ENCODE results near the gene PTPA.
"Not testable (repeated sequence)": the region's sequence is repeated elsewhere in the genome, so short reads cannot be mapped to it uniquely, and the experiment has no call there.

The PTPA gene

GRCh38 chr9:129113645-129114304 lies 2.6 kb downstream of the PTPA start:
- TF ChIP-seq PAX5 (IDR thresholded peaks at IDR 0.05; ENCODE audit: insufficient read depth, low read length, severe bottlenecking) (no peak), TAF1 (IDR thresholded peaks at IDR 0.05; ENCODE audit: low read depth, low read length) (no peak), POU2F2 (IDR thresholded peaks at IDR 0.05; ENCODE audit: low read depth, low read length) (no peak)
- FAIRE-seq (no peak), DNase-seq (ENCODE audit: insufficient read length, low spot score) (no peak)

- DNase-seq (ENCODE audit: insufficient read length, low spot score) (no peak), FAIRE-seq (no peak)
- TF ChIP-seq SPI1 (IDR thresholded peaks at IDR 0.05; ENCODE audit: low read depth, low read length), result no peak
- no peak for TF ChIP-seq TAF1 (IDR thresholded peaks at IDR 0.05; ENCODE audit: low read depth, low read length)
- TF ChIP-seq POLR2A (IDR thresholded peaks at IDR 0.05; ENCODE audit: low read depth, low read length), result no peak
- no peak for TF ChIP-seq PAX5 (IDR thresholded peaks at IDR 0.05; ENCODE audit: insufficient read depth, low read length, severe bottlenecking)
- no peak for TF ChIP-seq POU2F2 (IDR thresholded peaks at IDR 0.05; ENCODE audit: low read depth, low read length)
- TF ChIP-seq POLR2AphosphoS5 (IDR thresholded peaks at IDR 0.05; ENCODE audit: low read depth, low read length), result no peak
Observed at GRCh38 chr9:129118799-129119198, 7.6 kb downstream of the PTPA start.

- DNase-seq (ENCODE audit: insufficient read length, low spot score) (no peak), FAIRE-seq (no peak)
- TF ChIP-seq SPI1 (IDR thresholded peaks at IDR 0.05; ENCODE audit: low read depth, low read length), result no peak
- TF ChIP-seq TAF1 (IDR thresholded peaks at IDR 0.05; ENCODE audit: low read depth, low read length), result no peak
- no peak for TF ChIP-seq POLR2AphosphoS5 (IDR thresholded peaks at IDR 0.05; ENCODE audit: low read depth, low read length)
- TF ChIP-seq POLR2A (IDR thresholded peaks at IDR 0.05; ENCODE audit: low read depth, low read length), result no peak
- no peak for TF ChIP-seq PAX5 (IDR thresholded peaks at IDR 0.05; ENCODE audit: insufficient read depth, low read length, severe bottlenecking)
- TF ChIP-seq POU2F2 (IDR thresholded peaks at IDR 0.05; ENCODE audit: low read depth, low read length), result no peak
Observed at GRCh38 chr9:129121483-129121882, 10.3 kb downstream of the PTPA start.

DNA sequence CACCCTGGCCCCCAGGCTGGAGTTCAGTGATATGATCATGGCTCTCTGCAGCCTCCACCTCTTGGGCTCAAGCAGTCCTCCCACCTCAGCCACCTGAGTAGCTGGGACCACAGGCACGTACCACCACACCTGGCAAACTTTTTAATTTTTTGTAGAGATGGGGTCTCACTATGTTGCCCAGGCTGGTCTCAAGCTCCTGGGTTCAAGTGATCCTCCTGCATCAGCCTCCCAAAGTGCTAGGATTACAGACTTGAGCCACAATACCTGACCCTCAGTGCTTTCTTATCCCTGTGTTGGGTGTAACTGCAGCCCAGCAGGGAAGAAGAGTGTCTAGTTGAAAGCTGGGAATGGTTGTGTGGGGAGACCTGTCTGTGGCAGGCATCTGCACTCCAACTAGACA lies 10.9 kb downstream of the PTPA start:
- DNase-seq (ENCODE audit: insufficient read length, low spot score) (no peak), FAIRE-seq (no peak)
- TF ChIP-seq POLR2A (IDR thresholded peaks at IDR 0.05; ENCODE audit: low read depth, low read length) (no peak), POU2F2 (IDR thresholded peaks at IDR 0.05; ENCODE audit: low read depth, low read length) (no peak)

GRCh38 chr9:129122976-129123375 lies 11.8 kb downstream of the PTPA start:
- not testable (repeated sequence) for FAIRE-seq; DNase-seq (ENCODE audit: insufficient read length, low spot score)

DNA sequence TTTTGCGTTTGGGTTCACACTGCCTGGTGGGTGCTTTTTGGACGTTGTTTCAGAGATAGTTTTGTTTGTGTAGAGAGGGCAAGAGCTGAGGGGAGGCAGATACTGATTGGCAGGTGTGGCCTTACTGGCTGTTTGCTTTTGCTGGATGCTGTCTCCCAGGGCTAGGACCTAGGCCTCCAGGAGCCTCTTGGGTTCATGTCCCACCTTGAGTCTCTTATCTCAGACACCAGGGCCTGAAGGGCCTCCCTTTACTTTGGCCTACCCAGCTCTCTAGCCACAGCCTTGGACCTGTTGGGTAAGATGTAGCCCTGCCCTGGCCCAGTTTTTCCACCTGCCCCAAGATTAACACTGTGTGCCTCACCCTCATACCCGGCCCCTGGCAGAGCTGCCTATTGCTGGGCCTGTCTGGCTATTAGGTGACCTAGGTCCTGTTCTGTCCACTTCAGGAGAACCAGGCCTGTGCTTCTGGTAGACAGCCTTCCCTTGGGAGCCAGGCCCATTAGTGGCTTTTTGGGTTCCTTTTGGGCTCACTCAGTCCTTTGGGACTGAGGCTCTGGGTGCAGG lies 13.4 kb downstream of the PTPA start:
- no peak for TF ChIP-seq POLR2A (IDR thresholded peaks at IDR 0.05; ENCODE audit: low read depth, low read length)
- TF ChIP-seq SPI1 (IDR thresholded peaks at IDR 0.05; ENCODE audit: low read depth, low read length), result no peak
- TF ChIP-seq PAX5 (IDR thresholded peaks at IDR 0.05; ENCODE audit: insufficient read depth, low read length, severe bottlenecking), result no peak
- TF ChIP-seq TAF1 (IDR thresholded peaks at IDR 0.05; ENCODE audit: low read depth, low read length), result no peak
- TF ChIP-seq POLR2AphosphoS5 (IDR thresholded peaks at IDR 0.05; ENCODE audit: low read depth, low read length), result no peak
- TF ChIP-seq POU2F2 (IDR thresholded peaks at IDR 0.05; ENCODE audit: low read depth, low read length), result no peak
- no peak for DNase-seq (ENCODE audit: insufficient read length, low spot score)
- FAIRE-seq, result no peak

DNA sequence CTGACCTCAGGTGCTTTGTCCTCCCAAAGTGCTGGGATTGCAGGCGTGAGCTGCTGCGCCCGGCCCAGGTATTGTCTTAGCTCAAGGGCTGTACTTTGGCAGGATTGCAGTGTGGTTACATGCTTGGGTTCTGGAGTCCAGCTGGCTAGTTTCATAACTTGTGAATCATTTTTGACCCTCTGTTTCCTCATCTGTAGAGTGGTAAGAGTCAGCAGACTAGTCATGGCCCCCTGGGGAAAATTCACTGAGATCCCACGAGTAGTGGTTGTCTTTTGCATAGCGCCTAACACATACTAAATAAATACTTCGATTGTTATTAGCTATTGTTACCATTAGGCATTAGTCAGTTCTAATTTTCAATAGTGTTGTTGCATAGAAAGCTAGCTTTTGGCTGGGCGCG lies 14.3 kb downstream of the PTPA start:
- TF ChIP-seq SPI1 (IDR thresholded peaks at IDR 0.05; ENCODE audit: low read depth, low read length) (no peak), POLR2A (IDR thresholded peaks at IDR 0.05; ENCODE audit: low read depth, low read length) (no peak), POU2F2 (IDR thresholded peaks at IDR 0.05; ENCODE audit: low read depth, low read length) (no peak), PAX5 (IDR thresholded peaks at IDR 0.05; ENCODE audit: insufficient read depth, low read length, severe bottlenecking) (no peak), TAF1 (IDR thresholded peaks at IDR 0.05; ENCODE audit: low read depth, low read length) (no peak), POLR2AphosphoS5 (IDR thresholded peaks at IDR 0.05; ENCODE audit: low read depth, low read length) (no peak)
- DNase-seq (ENCODE audit: insufficient read length, low spot score) (no peak), FAIRE-seq (no peak)

DNA sequence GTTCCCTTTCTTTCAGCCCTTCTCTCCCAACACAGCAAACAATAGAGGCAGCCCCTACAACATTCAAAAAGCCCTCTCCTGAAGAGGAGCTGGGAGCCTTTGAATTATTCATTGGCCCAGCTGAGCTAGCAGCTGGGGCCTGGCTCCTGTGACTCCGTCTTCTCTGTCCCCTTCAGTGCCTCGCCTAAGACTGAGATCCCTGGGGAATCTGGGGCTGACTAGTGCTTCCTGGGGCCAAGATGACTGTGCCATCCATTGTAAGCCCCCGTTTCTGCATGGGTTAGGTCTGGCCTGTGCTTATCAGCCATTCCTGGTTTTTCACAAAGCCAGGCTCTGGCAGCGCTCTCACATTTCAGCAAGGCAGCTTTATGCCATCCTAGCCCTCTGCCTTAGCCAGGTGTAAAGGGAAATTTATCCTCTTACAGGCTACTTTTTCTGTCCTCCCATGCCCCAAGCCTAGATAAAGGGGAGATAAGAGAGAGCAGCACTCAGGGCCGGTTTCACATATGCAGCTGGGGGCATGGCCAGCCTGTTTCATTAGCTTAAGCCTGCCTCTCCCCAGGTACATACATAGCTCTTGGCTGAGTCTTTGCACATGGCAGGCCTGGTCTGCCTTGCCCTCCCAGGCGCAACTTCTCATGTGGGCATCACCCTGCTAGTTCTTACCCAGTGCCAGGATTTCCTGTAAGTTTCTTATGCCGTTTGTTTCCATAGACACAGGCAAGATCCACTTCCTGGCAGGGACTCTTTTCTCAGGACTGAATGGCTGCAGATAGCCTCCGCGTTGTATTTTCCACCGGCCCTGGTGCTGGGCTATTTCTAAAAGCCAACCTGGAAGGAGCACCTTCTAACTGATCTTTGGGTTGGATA lies 15.8 kb downstream of the PTPA start:
- DNase-seq (ENCODE audit: insufficient read length, low spot score) (no peak), FAIRE-seq (no peak)
- TF ChIP-seq TAF1 (IDR thresholded peaks at IDR 0.05; ENCODE audit: low read depth, low read length), result no peak
- TF ChIP-seq POU2F2 (IDR thresholded peaks at IDR 0.05; ENCODE audit: low read depth, low read length), result no peak
- no peak for TF ChIP-seq SPI1 (IDR thresholded peaks at IDR 0.05; ENCODE audit: low read depth, low read length)
- TF ChIP-seq PAX5 (IDR thresholded peaks at IDR 0.05; ENCODE audit: insufficient read depth, low read length, severe bottlenecking), result no peak
- TF ChIP-seq POLR2AphosphoS5 (IDR thresholded peaks at IDR 0.05; ENCODE audit: low read depth, low read length), result no peak
- TF ChIP-seq POLR2A (IDR thresholded peaks at IDR 0.05; ENCODE audit: low read depth, low read length), result no peak

DNA sequence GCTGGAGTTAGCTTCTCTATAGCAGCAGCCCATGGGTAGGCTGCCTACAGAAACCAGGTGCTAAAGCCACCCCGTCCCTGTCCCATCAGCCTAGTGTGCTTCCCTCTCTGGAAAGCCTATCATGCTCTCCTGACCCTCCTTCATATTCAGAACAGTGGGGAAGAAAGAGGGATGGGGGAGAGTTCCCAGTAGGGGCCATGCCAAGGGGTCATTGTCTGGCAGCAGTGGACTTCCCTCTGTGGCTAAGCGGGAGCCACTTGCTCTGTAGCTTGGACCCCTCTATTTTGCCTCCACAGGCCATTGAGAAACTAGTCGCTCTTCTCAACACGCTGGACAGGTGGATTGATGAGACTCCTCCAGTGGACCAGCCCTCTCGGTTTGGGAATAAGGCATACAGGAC lies 17.5 kb downstream of the PTPA start:
- no peak for FAIRE-seq
- no peak for TF ChIP-seq POU2F2 (IDR thresholded peaks at IDR 0.05; ENCODE audit: low read depth, low read length)
- TF ChIP-seq TAF1 (IDR thresholded peaks at IDR 0.05; ENCODE audit: low read depth, low read length), result no peak
- no peak for TF ChIP-seq POLR2A (IDR thresholded peaks at IDR 0.05; ENCODE audit: low read depth, low read length)
- no peak for TF ChIP-seq SPI1 (IDR thresholded peaks at IDR 0.05; ENCODE audit: low read depth, low read length)
- TF ChIP-seq PAX5 (IDR thresholded peaks at IDR 0.05; ENCODE audit: insufficient read depth, low read length, severe bottlenecking), result no peak
- TF ChIP-seq POLR2AphosphoS5 (IDR thresholded peaks at IDR 0.05; ENCODE audit: low read depth, low read length), result no peak
- DNase-seq (ENCODE audit: insufficient read length, low spot score), result no peak

DNA sequence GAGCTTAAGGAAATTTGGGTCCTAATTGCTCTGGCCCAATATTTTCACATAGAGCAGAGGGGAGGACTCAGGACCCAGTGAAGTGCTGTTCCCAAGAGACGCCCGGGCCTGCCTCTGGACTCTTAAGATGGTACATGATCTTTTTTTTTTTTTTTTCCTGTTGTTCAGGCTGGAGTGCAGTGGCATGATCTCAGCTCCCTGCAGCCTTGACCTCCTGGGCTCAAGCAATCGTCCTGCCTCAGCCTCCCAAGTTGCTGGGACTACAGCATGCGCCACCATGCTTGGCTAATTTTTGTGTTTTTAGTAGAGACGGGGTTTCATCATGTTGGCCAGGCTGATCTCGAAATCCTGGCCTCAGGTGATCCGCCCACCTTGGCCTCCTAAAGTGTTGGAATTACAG lies 19.1 kb downstream of the PTPA start:
- FAIRE-seq; DNase-seq (ENCODE audit: insufficient read length, low spot score): not testable (repeated sequence)
